ENCODE data around the gene NARF. TPM values are rescaled to one million over a fixed set of nuclear protein-coding genes. Genes with fewer than 3 reads are reported as not detected.

The NARF gene
- 16.7 and 20.0 TPM in 2 replicates for total RNA-seq

DNA sequence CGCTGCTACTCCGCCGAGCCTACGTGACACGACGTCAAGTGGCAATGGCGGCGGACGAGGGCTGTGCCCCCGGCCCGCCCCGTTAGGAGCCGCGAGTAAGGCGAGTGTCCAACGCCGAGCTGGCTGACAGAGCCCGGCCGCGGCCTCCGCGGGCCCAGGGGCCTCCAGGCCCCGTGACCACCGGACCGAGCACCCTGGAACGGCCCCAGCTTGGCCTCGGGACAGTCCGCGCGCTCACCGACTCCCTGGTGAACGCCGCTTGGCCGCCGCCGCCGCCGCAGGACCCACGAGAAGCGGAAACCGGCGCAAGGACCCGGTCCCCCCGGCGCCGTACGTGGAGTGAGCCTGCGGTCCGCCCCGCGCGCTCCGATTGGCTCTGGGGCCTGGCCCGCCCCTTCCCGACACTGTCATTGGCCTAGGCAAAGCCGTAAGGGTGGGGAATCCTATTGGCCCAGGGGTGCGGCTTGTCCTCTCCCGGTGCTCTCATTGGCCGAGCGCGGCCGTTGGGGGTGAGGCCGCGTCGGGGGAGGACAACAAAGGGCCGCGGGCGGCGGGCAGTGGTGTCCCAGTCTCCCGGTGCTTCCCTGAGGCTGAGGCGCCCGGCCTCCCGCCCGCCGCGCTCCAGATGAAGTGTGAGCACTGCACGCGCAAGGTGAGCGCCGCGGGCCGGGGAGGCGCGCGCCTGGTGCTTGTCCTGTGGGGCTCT, at the start of gene NARF:
Gene NARF, plus strand, starts transcription at position 563 of the 706 bp plus-strand sequence. Its CDS starts 63 bp downstream, at position 626.

DNA sequence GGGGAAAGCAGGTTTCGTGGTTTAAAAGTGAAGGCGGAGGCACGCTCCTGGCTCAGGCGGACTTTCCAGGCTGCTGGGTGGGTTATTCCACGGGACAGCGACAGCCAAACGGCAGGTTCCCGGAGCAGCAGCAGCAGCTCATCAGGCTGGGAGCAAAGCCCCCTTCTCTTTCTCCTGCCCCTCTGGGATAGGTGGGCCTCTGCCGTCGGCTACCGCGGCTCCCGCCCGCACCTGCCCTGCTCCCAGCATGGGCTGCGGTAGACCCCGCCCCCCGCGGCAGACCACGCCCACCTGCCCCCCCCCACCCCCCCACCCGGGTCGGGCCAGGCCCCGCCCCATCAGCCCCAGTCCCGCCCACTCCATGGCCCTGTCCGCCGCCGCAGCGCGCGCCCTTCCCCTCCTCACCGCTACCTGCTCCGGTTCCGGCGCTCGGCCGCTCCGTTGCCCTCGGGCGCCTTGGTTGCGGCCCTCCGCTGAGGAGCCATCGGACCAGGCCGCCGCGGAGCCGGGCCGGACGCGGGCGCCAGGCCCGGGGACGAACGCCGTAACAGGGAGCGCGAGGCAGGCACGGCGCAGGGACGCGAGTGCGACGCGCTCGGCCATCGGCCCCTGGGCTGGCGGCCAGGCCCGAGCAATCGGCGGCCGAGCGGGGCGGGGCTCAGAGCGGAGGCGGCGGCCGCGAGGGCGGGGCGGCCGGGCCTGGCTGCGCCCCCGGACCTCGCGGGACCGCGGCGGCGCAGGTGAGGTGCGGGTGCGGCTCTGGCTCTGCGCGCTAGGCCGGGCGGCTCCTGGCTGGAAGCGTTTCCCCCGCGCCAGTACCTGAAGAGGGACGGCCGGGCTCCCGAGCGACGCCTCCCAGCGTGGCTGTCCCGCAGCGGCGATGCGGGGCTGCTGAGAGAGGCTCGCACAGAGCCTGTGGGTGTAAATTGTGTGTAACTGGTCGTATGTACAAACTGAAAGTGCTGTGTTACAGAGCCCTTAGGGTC, 40.2 kb upstream of the NARF start, which contains the start of the genes HEXD and OGFOD3:
Gene HEXD, plus strand, starts transcription at position 347 of the 986 bp plus-strand sequence. CDS start 1,453 bp downstream, outside the sequence.
Gene OGFOD3, minus strand, starts transcription at position 586 of the 986 bp plus-strand sequence. Its CDS starts 101 bp downstream, at position 485.

DNA sequence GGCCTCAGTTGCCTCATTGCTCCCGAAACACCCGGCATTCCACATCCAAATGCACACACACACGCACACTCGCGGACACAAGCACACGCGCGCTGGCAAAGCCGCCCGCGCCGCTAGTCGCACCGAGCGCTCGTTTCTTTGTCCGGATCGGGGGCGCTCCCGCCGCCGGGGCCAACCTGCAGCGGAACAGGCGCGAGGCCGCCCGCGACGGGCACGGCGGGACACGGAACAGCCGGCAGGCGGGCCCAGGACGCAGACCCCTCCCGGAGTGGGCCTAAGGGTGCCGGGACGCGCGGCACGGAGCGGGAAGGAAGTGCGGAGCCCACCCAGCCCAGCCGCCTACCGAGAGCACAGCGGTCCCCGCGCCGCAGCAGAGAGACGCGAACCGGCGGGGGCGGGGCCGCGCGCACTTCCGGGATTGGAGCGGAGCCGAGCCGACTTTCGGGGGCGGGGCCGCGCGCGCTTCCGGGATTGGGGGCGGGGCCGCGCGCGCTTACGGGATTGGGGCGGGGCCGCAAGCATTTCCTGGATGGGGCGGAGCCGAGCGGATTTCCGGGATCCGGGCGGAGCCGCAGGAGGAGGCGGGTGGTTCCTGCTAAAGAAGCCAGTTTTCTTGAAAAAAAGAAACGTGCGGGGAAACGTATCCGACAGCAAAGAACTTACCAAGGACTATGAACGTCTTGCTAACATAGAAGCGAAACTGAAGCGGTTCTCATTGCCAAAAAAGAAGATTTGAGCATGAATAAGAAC, 8.0 kb upstream of the NARF start, which contains the start of gene CYBC1:
Gene CYBC1, minus strand, starts transcription at position 396 of the 750 bp plus-strand sequence. CDS start 1,498 bp downstream, outside the sequence.

DNA sequence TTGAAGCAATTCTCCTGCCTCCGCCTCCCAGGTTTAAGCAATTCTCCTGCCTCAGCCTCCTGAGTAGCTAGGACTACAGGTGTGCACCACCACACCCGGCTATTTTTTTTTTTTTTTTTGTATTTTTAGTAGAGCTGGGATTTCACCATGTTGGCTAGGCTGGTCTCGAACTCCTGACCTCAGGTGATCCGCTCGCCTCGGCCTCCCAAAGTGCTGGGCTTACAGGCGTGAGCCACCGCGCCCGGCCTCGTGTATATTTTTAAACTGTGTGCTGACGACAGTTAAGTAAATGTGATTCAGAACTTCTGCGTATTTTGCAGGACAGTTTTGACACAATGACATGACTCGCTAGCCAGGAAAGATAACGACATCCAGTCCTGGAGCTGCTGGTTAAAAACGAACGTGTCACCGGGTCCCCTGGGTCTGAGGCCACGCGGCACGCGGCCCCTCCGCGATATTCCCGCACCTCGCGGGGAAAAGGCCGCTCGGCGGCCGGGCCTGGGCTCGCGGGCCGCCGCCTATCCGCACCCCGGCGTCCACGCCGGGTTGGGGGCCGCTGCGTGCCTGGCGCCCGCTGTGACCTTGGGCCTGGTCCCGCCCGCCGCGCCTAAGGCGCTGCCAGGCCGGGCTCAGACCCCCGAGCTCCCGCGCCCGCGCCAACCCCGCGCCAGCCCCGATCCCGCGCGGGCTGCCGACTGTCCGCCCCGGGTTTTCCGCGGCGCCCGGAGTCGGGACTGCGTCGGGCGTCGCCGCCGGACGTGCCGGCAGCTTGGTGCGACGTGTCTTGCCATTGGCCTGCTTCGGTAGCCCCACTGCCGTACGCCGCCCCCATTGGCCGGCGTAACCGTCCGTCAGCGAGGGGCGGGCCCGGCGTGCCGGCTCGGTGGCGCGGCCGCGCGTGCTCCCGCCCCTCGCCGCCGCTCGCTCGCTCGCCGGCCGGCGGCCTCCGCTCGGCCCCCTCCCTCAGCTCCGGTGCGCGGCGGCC, 60.6 kb downstream of the NARF start, which contains the start of gene FOXK2:
Gene FOXK2, plus strand, starts transcription at position 907 of the 985 bp plus-strand sequence. CDS start 157 bp downstream, outside the sequence.

Other genes starting within 250 kb of the NARF start
- gene CCDC57, start 245.9 kb upstream of the NARF start, total RNA-seq: 8.7 and 9.5 TPM in 2 replicates
- gene SLC16A3, start 229.7 kb upstream of the NARF start, total RNA-seq: 107 and 162 TPM in 2 replicates
- 59.9 and 85.4 TPM in 2 replicates for gene CSNK1D, start 185.0 kb upstream of the NARF start, total RNA-seq
- 0.20 TPM in 1 of 2 replicates, not detected in the other for gene CD7, start 141.1 kb upstream of the NARF start, total RNA-seq
- 8.6 and 12.6 TPM in 2 replicates for gene SECTM1, start 125.0 kb upstream of the NARF start, total RNA-seq
- not detected in 2 replicates for gene TEX19, start 99.5 kb upstream of the NARF start, total RNA-seq
- not detected in 2 replicates for gene UTS2R, start 87.0 kb upstream of the NARF start, total RNA-seq
- 6.9 and 13.8 TPM in 2 replicates for gene HEXD, start 40.4 kb upstream of the NARF start, total RNA-seq
- gene OGFOD3, start 40.2 kb upstream of the NARF start, total RNA-seq: 30.7 and 42.5 TPM in 2 replicates
- gene CYBC1, start 8.0 kb upstream of the NARF start, total RNA-seq: 42.2 and 67.1 TPM in 2 replicates
- 23.2 and 24.8 TPM in 2 replicates for gene FOXK2, start 61.0 kb downstream of the NARF start, total RNA-seq
- 51.1 and 53.0 TPM in 2 replicates for gene WDR45B, start 189.7 kb downstream of the NARF start, total RNA-seq
- 10.7 and 18.3 TPM in 2 replicates for gene RAB40B, start 240.0 kb downstream of the NARF start, total RNA-seq